WTC11 (cell line): ENCODE data around the gene SHC2. TPM values are rescaled to one million over a fixed set of nuclear protein-coding genes. Genes with fewer than 3 reads are reported as not detected.

Experiments used
- ATAC-seq: fragments of 200-7000 bp; cut with Tn5 transposase; 2 replicates; pipeline ENCODE4 v1.10.0; 2021; ENCODE audit warnings: mild to moderate bottlenecking, moderate library complexity
- CTCF ChIA-PET: fragments of 300-600 bp; sonication (Branson Sonifier 250); formaldehyde crosslinking; loops from one replicate; lab custom pipeline; 2021; ENCODE audit warnings: antibody characterized with exemption; lab: Charles Lee
- POLR2A ChIA-PET: fragments of 350-600 bp; sonication (Branson Sonifier 250); formaldehyde crosslinking; loops from one replicate; lab custom pipeline; 2021; ENCODE audit warnings: antibody characterized with exemption; lab: Charles Lee
- DNase-seq: peaks from one replicate; pipeline ENCODE4 v3.0.0; 2021; ENCODE audit warnings: low spot score
- H3K27ac Mint-ChIP-seq: 2 replicates; pipeline ENCODE4 v1.8.0; 2021; ENCODE audit warnings: mixed read lengths
- H3K27me3 Mint-ChIP-seq: 2 replicates; pipeline ENCODE4 v1.8.0; 2021; ENCODE audit warnings: low read depth, mild to moderate bottlenecking, moderate library complexity, mixed read lengths
- H3K36me3 Mint-ChIP-seq: 2 replicates; pipeline ENCODE4 v1.8.0; 2021; ENCODE audit warnings: mixed read lengths
- H3K4me1 Mint-ChIP-seq: 2 replicates; pipeline ENCODE4 v1.8.0; 2022; ENCODE audit warnings: mixed read lengths
- H3K4me3 Mint-ChIP-seq: 2 replicates; pipeline ENCODE4 v1.8.0; 2021; ENCODE audit warnings: mild to moderate bottlenecking, moderate library complexity, mixed read lengths
- H3K9me3 Mint-ChIP-seq: 2 replicates; pipeline ENCODE4 v1.8.0; 2021; ENCODE audit warnings: mixed read lengths
- ARID4B ChIP-seq: sonication (generic); formaldehyde crosslinking; IDR thresholded peaks from 2 replicates; pipeline ENCODE4 v1.8.0; 2023; ENCODE audit warnings: missing genetic modification reagents, mild to moderate bottlenecking, borderline replicate concordance
- ATF6 ChIP-seq: sonication (generic); formaldehyde crosslinking; IDR thresholded peaks from 2 replicates; pipeline ENCODE4 v1.8.1; 2023; ENCODE audit warnings: mild to moderate bottlenecking, missing genetic modification reagents
- CDX4 ChIP-seq: fragments of 250-450 bp; sonication (Bioruptor Pico); IDR thresholded peaks from 2 replicates; pipeline ENCODE4 v1.9.0; 2021; ENCODE audit warnings: moderate library complexity, mild to moderate bottlenecking, inconsistent platforms, borderline replicate concordance
- FOXK1 ChIP-seq: sonication (generic); formaldehyde crosslinking; IDR thresholded peaks from 2 replicates; pipeline ENCODE4 v1.8.0; 2022; ENCODE audit warnings: mild to moderate bottlenecking, moderate library complexity, missing genetic modification reagents
- GABPB1 ChIP-seq: sonication (generic); formaldehyde crosslinking; IDR thresholded peaks from 2 replicates; pipeline ENCODE4 v1.8.1; 2023; ENCODE audit warnings: mild to moderate bottlenecking, missing genetic modification reagents
- GRHL2 ChIP-seq: fragments of 250-450 bp; sonication (Bioruptor Pico); IDR thresholded peaks from 2 replicates; pipeline ENCODE4 v1.8.0; 2022; ENCODE audit warnings: mild to moderate bottlenecking, moderate library complexity; ENCODE audit not compliant: insufficient replicate concordance, severe bottlenecking
- HMGXB4 ChIP-seq: sonication (generic); formaldehyde crosslinking; IDR thresholded peaks from 2 replicates; pipeline ENCODE4 v1.8.1; 2023; ENCODE audit warnings: mild to moderate bottlenecking, moderate library complexity, missing genetic modification reagents
- NFYB ChIP-seq: sonication (generic); formaldehyde crosslinking; conservative IDR thresholded peaks from 2 replicates; pipeline ENCODE4 v1.8.0; 2022; ENCODE audit warnings: low read depth, missing genetic modification reagents
- NR1H2 ChIP-seq: sonication (generic); formaldehyde crosslinking; IDR thresholded peaks from 2 replicates; pipeline ENCODE4 v1.9.0; 2021; ENCODE audit warnings: mild to moderate bottlenecking, moderate library complexity, missing genetic modification reagents
- PRRX2 ChIP-seq: fragments of 250-450 bp; sonication (Bioruptor Pico); IDR thresholded peaks from 2 replicates; pipeline ENCODE4 v1.8.0; 2021; ENCODE audit warnings: mild to moderate bottlenecking
- SOX15 ChIP-seq: fragments of 250-450 bp; sonication (Bioruptor Pico); IDR thresholded peaks from 2 replicates; pipeline ENCODE4 v1.9.0; 2021; ENCODE audit warnings: mild to moderate bottlenecking
- ZMAT4 ChIP-seq: fragments of 250-450 bp; sonication (Bioruptor Pico); IDR thresholded peaks from 2 replicates; pipeline ENCODE4 v1.9.0; 2021; ENCODE audit warnings: mild to moderate bottlenecking
- ZNF281 ChIP-seq: sonication (generic); formaldehyde crosslinking; IDR thresholded peaks from 2 replicates; pipeline ENCODE4 v1.8.0; 2023; ENCODE audit warnings: mild to moderate bottlenecking, missing genetic modification reagents
- ZNF512 ChIP-seq: sonication (generic); formaldehyde crosslinking; IDR thresholded peaks from 2 replicates; pipeline ENCODE4 v1.8.1; 2022; ENCODE audit warnings: missing genetic modification reagents, borderline replicate concordance
- ZNF671 ChIP-seq: fragments of 250-450 bp; sonication (Bioruptor Pico); IDR thresholded peaks from 2 replicates; pipeline ENCODE4 v1.8.0; 2021; ENCODE audit warnings: mild to moderate bottlenecking
- total RNA-seq: library from RNA; stranded (reverse); gene quantifications from 3 replicates; pipeline ENCODE4 v1.2.3, GENCODE V29; 2021

Gene SHC2
- total RNA-seq, 1 experiment from 2014 or later: 8.4 TPM

GRCh38 chr19:478976-479375 lies 18.1 kb upstream of the SHC2 start (continued):
- TF ChIP-seq ARID4B (CRISPR knock-in tag) (no peak), ZNF512 (CRISPR knock-in tag) (no peak), ATF6 (CRISPR knock-in tag) (no peak), PRRX2 (CRISPR knock-in tag) (no peak), SOX15 (CRISPR knock-in tag) (no peak), ZNF671 (CRISPR knock-in tag) (no peak)
- TF ChIP-seq, all 79 proteins: peak for 0

- Mint-ChIP-seq H3K4me3 (no peak overlapping the region), H3K27ac (no peak overlapping the region)
Observed at GRCh38 chr19:478236-478903, 17.5 kb upstream of the SHC2 start.

More at GRCh38 chr19:478236-478903, 17.5 kb upstream of the SHC2 start:
- ChIA-PET CTCF (interaction anchor here (1.0 to 2.3 kb wide), 8 partner anchors 17 to 168 kb away, joined by 3 to 15 read pairs (median 4); partner anchors contain the start of genes C2CD4C and SHC2), POLR2A (interaction anchor here (0.8 to 1.5 kb wide), 2 partner anchors 11 to 29 kb away, joined by 3 to 4 read pairs; no protein-coding TSS in a partner anchor)
- Mint-ChIP-seq H3K9me3 (peaks cover 23% of the 10 kb centered on the region), H3K4me1 (no peaks in the 10 kb centered on the region; the same call in 1 of the 2 replicates), H3K36me3 (peaks cover 8% of the 10 kb centered on the region), H3K27me3 (peaks cover 14% of the 10 kb centered on the region; the same call in 1 of the 2 replicates)
- ATAC-seq (no peak), DNase-seq (no peak)
- TF ChIP-seq GRHL2 (CRISPR knock-in tag) (no peak), FOXK1 (CRISPR knock-in tag) (no peak), CDX4 (CRISPR knock-in tag) (no peak), NR1H2 (CRISPR knock-in tag) (no peak), GABPB1 (no peak), ZMAT4 (no peak), NFYB (CRISPR knock-in tag) (no peak), ZNF281 (CRISPR knock-in tag) (no peak), HMGXB4 (CRISPR knock-in tag) (no peak)
